Body of pancreas (tissue), 4 donors: ENCODE data around the gene BRAT1.

Experiments used
- POLR2A ChIP-seq, 3 donors: fragments of 450-650 bp; IDR thresholded peaks; one replicate each; pipeline ENCODE4 v1.6.1; 2016; ENCODE audit warnings: antibody characterized with exemption in 3 of 3, mild to moderate bottlenecking in 2 of 3
- TF ChIP-seq, protein P1 (sequence below), 7 experiments: fragments of 450-650 bp in 4 of 7; fragments of 200-600 bp in 3 of 7; sonication (generic) in 3 of 7; IDR thresholded peaks; one replicate each; pipeline ENCODE4 v1.5.1; 2016 to 2019; ENCODE audit warnings: antibody characterized with exemption in 7 of 7

DNA sequence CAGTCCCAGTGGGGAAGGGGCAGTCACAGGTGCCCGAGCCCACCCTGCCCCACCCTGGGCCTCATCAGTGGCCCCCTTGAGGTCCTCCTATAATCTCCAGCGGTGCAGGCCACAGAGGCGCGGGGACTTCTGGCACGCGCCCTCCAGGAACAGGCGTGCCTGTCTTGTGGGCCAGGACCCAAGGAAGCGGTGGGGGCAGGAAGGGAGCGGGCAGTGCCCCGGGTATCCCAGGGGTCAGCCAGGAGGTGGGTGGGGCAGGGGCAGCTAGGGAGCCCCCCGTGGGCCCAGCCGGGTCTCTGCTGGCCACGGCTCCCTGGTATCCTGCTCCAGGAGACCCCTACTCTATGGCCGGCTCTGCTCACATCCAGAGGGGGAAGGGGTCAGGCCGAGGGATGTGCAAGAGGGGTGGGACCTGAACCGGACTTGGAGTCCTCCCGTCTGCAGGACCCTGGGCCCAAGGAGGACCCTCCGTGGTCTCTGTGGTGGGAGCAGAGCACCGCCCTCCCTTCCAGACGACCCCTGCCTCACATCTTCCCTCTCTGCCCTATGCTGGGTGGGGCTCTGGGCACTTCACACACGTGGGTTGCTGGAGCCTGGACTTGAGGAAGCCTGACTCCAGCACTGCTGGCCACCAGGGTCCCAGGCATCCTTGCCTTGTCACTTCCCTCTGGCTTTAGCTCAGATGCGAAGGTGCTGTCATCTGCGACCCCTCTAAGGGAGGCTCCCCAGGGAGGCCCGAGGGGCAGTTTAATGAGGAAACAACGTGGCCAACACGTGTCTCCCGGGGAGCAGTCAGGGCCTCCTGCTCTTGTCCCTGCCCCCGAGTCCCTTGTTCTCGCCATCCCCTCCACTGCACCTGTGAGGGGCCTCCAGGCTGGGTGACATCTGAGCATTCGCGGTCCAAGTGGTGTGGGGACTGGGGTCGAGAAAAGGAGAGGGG lies 60.9 kb downstream of the BRAT1 start:
- TF ChIP-seq, protein P1, sequence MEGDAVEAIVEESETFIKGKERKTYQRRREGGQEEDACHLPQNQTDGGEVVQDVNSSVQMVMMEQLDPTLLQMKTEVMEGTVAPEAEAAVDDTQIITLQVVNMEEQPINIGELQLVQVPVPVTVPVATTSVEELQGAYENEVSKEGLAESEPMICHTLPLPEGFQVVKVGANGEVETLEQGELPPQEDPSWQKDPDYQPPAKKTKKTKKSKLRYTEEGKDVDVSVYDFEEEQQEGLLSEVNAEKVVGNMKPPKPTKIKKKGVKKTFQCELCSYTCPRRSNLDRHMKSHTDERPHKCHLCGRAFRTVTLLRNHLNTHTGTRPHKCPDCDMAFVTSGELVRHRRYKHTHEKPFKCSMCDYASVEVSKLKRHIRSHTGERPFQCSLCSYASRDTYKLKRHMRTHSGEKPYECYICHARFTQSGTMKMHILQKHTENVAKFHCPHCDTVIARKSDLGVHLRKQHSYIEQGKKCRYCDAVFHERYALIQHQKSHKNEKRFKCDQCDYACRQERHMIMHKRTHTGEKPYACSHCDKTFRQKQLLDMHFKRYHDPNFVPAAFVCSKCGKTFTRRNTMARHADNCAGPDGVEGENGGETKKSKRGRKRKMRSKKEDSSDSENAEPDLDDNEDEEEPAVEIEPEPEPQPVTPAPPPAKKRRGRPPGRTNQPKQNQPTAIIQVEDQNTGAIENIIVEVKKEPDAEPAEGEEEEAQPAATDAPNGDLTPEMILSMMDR (IDR thresholded peaks at IDR 0.05): no peak
- no peak for TF ChIP-seq POLR2A (IDR thresholded peaks at IDR 0.05)
